Fibroblast of mammary gland (primary cell): ENCODE data around the gene HOXC10.

Experiments used
- DNase-seq: peaks from one replicate; pipeline ENCODE4 v3.0.0-alpha.2; 2010; ENCODE audit warnings: low read depth
- H3K4me3 ChIP-seq: 2 replicates; pipeline ENCODE4 v1.5.1; 2011; ENCODE audit warnings: low read depth, mild to moderate bottlenecking, low read length, moderate library complexity; ENCODE audit not compliant: control insufficient read depth
- TF ChIP-seq, protein P1 (sequence below): conservative IDR thresholded peaks from 2 replicates; pipeline ENCODE4 v1.5.1; 2011; ENCODE audit warnings: low read depth, low read length, inconsistent platforms; ENCODE audit not compliant: control insufficient read depth, insufficient read depth

Gene HOXC10

DNA sequence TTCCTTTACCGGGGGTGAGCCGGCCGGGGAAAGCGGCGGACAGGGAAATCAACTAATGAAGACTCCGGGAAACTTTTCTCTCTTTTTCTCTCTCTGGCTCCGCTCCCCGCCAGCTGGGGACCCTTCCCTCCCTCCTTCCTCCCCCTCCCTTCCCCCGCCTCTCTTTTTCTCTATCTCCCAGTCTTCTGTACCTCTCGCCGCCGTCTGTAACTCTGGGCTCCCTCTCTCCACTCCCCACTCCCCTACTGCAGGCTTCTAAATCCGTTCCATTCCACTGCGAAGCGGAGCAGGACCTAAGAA lies 18.9 kb upstream of the HOXC10 start:
- H3K4me3 ChIP-seq: no peak overlapping the region
- TF ChIP-seq, protein P1, sequence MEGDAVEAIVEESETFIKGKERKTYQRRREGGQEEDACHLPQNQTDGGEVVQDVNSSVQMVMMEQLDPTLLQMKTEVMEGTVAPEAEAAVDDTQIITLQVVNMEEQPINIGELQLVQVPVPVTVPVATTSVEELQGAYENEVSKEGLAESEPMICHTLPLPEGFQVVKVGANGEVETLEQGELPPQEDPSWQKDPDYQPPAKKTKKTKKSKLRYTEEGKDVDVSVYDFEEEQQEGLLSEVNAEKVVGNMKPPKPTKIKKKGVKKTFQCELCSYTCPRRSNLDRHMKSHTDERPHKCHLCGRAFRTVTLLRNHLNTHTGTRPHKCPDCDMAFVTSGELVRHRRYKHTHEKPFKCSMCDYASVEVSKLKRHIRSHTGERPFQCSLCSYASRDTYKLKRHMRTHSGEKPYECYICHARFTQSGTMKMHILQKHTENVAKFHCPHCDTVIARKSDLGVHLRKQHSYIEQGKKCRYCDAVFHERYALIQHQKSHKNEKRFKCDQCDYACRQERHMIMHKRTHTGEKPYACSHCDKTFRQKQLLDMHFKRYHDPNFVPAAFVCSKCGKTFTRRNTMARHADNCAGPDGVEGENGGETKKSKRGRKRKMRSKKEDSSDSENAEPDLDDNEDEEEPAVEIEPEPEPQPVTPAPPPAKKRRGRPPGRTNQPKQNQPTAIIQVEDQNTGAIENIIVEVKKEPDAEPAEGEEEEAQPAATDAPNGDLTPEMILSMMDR: no peak
- no peak for DNase-seq

DNA sequence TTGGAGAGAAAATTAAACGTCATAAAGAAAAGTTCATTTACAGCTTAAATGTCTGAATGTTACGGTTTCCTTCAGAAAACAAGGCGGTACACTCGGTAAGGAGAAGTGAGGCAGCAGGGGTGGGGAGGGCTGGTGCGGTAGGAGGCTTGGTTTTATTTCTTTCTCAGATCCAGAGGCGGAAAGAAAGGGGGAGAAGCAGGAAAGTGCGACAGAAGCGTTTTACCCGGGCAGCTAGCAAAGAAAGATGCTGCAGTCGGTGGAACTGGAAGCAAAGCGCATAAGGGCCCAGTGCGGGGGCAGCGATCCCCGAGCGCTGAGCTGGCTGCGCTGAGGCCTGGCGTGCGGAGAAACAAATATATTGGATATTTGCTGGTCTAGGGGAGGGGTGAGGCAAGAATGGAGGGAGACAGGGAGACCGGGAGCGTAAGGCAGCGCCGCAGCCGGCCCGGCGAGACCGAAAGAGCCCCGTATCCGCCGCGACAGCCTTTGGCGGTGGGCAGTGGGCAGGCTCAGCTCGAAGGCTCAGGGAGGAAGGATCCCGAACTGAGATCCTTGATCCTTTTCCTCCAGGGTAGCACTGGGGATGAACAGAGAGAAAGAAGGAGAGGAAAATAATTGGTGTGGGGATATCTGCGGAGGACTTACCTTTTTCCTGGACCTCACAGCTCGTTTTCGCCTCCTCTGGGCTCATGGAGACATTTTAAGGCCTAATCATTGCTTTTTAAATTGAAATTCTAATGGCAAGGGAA lies 18.4 kb upstream of the HOXC10 start:
- TF ChIP-seq, protein P1: no peak
- H3K4me3 ChIP-seq: no peak overlapping the region
- no peak for DNase-seq

DNA sequence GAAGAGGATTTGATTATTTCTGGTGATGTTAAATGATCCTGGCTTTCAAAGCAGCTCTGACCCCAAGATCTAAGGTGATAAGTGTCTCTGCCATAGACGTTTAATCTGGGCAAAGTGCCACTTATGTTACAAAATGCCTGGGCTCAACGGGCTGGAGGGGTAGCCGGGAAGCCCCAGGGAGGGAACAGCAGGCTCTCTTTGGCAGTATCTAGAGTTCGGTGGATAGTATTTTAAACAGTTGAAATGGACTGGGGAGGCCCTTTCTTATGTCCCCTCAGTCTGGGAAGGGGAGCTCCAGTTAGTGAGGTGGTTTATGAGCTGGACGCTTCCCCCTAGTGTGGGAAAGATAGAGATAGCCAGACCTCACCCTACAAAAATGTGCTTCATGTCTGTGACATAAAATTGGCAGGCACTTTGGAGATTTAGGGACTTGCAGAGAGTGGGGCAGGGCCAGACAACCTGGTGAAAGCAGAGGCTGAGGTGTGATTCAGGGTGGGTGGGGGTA lies 17.5 kb upstream of the HOXC10 start:
- no peak overlapping the region for H3K4me3 ChIP-seq
- TF ChIP-seq, protein P1: no peak
- no peak for DNase-seq

DNA sequence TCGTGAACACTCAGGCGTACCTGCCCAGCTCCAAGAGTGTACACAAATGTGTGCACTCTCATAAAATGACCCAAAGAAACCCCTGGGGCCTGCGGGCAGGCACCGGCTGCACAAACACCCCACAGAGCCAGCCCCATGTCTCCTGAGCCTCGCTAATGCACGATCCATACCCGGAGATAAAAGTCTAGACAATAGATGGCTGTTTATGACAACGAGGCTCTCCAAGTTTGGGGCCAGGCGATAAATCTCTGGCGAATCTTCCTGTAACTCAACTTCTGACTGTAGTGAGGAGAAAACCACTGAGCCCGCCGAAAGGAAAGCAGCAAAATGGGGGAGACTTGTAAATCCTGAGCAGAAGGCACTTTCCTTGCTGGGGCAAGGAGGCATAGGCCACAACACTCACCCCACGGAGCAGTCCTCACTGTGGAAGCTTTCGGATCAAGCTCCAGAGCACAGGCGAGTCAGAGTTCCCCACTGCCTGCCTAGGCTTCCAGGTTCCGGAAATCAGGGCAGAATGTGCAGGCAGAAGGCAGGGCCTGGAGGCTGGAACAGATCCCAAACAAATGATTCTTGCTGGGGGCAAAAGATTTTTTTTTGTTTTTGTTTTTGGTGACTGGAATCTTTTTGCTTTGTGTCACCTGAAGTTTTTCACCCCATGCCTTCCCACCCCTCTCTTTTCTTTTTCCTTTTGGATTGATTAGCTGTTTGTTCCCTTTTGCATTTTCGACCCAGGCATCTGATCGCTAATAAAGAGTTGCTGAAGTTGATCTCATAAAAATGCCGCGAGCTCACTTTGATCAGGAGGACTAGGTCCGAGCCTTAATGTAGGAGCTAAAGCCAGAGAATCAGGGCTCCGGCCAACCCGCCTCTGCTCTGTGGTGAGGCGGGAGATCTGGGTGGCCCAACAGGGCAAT lies 16.5 kb upstream of the HOXC10 start:
- H3K4me3 ChIP-seq: no peak overlapping the region
- DNase-seq: no peak
- TF ChIP-seq, protein P1: no peak

DNA sequence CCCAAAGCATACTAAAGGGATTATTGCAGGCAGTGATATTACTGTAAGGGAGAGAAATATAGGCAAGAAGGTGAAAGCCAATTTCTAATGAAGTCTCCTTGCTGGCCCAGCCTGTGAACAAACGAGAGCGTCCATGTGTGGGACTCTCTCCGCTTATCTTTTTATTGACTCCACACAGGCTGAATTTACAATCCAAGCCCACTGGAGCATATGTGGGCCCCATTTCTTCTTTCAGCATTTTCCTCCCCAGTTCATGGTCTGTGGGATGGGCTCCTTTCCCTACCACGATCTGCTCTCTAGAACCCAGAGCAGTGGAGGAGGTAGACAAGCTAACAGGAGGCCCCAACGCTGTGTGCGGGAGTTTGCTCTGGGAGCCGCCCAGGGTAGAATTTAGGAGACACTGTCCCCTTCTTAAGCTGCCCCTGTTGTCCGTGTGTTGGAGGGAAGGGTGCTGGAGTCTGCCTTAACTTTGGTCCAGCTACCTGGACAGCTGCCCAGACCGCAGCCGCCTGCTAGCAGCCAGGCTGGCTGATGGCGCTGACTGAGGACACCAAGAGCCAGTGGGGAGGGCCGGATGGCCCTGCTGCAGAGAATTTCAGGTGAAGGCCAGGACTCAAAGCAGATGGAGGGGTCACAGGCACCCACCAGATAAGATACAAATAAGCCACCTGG lies 15.2 kb upstream of the HOXC10 start:
- no peak overlapping the region for H3K4me3 ChIP-seq
- TF ChIP-seq, protein P1: no peak
- no peak for DNase-seq

DNA sequence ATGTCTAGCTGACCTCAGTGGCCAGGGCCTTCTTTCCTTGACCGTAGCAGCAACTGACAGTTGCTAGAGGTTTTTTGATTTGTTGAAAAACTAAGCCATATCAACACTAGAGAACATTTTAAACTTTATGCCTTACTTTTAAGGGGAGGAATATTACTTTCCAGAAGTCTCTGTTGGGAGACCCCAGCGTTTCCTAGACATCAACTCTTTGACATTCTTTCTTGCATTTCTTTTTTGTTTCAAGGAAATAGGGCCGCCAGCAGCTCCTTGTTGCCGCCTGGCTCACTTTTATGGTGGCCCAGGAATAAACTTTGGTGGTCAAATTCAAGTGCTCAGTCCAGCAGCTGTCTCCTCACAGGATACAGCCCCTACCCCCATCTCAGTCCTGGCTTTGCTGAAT lies 14.5 kb upstream of the HOXC10 start:
- no peak for DNase-seq
- TF ChIP-seq, protein P1: no peak

More for the DNA sequence above, 14.5 kb upstream of the HOXC10 start:
- H3K4me3 ChIP-seq: no peak overlapping the region
